GM18520 (cell line): ENCODE data around the gene GNG4.
"Not testable (repeated sequence)": the region's sequence is repeated elsewhere in the genome, so short reads cannot be mapped to it uniquely, and the experiment has no call there.

ENCODE experiments used
- ATAC-seq: cut with Tn5 transposase; IDR thresholded peaks from one replicate; pipeline ENCODE4 v1.9.1; 2021; ENCODE audit not compliant: unreplicated experiment

GNG4 gene

DNA sequence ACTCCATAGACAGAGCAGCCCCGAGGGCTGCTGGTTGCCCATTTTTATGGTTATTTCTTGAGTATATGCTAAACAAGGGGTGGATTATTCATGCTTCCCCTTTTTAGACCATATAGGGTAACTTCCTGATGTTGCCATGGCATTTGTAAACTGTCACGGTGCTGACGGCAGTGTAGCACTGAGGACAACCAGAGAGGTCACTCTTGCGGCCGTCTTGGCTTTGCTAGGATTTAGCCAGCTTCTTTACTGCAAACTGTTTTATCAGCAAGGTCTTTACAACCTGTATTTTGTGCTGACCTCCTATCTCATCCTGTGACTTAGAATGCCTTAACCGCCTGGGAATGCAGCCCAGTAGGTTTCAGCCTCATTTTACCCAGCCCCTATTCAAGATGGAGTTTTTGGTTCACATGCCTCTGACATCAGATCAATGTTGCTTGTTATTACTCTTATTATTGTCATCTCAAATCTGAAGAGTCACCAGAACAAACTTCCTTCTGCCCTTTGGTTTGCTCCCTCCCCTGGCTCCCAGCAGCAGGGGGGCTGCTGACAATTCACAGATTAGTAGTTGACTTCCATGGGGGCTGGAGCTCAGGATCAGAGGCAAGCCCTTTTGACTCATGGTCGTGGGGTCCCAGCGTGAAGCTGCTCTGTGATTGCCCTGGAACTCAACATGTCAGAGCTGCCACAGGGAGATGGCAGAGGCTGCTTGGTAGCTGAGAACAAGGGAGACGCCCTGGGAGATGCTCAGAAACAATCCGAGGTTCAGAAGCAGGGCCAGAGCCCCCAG, 103.0 kb downstream of the GNG4 start:
- ATAC-seq, result not testable (repeated sequence)

DNA sequence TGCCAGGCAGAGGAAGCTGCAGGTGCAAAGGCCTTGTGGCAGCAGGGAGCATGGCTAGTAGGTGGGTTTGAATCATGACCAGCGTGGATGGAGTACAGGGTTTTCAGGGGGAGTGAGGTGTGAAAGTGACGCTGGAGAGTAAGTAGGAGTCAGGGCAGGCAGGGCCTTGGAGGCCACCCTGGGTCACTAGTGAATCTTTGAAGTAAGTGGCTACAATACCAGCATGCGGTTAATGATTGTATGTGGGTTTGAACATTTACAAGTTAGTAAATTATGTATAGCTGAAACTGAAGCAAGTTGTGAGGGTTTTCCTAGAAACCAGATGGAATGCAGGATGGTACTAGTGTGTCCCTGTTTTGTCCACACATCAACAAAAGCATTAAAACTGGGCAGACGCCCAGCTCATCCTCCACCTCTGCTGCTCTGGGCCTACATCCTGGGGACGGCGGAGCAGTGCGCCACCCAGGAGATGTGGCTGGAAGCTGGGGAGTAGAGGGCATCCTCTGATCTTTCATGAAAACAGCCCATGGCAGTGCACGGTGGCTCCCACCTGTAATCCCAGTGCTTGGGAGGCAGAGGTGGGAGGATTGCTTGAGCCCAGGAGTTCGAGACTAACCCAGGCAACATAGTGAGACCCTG, 104.2 kb downstream of the GNG4 start:
- ATAC-seq, result no peak

DNA sequence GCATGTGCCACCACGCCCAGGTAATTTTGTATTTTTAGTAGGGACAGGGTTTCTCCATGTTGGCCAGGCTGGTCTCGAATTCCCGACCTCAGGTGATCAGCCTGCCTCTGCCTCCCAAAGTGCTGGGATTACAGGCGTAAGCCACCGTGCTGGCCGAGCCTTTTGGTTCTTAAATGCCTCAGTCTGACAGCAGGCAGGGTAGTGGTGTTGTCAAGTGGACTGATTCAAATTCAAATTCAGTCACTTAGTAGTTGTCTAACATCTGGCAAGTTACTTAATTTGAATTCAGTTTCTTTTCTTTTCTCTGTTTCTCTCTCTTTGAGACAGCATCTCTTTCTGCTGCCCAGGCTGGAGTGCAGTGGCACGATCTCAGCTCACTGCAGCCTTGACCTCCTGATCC, 106.7 kb downstream of the GNG4 start:
- not testable (repeated sequence) for ATAC-seq

DNA sequence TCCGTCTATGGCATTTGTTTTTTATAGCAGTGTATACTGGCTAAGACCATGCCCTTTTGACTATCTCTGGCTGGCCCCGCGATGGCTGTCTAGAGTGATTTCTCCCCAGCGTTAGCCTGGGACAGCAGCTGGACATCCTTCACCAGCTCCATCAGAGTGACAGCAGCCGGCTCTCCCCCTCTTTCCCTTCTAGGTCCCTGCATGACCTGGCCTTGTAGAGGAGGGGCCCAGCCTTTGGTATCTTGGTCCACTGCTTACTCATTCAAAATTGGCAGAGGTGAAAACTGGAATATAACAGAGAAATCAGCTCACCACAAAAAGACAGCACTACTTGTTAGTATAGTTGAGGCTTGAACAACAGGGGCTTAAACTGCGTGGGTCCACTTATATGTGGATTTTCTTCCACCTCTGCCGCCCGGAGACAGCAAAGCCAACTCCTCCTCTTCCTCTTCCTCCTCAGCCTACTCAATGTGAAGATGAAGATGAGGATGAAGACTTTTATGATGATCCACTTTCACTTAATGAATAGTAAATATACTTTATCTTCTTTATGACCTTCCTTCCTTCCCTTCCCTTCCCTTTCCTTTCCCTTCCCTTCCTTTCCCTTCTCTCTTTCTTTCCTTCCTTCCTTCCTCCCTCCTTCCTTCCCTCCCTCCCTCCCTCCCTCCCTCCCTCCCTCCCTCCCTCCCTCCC, 116.0 kb downstream of the GNG4 start:
- no peak for ATAC-seq

DNA sequence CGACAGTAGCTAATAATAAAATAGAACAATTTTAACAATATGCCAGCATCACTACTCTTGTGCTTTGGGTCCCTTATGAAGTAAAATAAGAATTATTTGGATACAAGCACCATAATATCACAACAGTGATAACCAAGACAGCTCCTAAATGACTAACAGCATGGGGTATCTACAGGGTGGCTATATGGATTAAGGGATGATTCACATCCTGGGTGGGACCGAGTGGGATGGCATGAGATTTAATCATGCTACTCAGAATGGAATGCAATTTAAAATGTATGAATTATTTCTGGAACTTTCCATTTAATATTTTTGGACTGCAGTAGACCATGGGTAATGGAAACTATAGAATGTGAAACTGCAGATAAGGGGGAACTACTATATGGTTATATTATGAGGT, 117.2 kb downstream of the GNG4 start:
- no peak for ATAC-seq

DNA sequence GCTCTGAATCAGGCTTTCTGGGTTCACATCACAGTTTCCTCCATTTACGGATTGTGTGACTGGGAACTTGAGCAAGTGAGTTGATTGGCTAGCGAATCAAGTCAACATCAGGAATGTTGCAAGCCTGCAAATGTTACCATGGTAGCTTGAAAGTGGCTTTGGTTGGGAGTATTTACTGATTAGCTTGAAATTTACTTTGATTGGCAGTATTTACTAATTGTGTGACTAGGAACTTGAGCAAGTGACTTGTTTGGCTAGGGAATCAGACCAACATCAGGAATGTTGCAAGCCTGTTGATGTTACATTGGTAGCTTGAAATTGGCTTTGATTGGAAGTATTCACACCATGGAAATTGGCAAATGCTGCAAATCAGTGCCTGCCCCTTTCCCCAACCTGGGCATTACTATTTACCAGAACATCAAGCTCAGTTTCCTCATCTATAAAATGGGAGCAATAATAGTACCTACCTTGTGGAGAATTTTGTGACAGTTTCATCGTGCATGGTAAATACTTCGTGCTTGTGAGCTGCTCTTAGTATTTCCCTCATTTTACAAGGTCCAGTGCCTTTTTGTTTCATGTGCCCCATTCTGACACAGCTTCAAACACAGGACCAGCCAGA, 122.3 kb downstream of the GNG4 start:
- ATAC-seq, result no peak

DNA sequence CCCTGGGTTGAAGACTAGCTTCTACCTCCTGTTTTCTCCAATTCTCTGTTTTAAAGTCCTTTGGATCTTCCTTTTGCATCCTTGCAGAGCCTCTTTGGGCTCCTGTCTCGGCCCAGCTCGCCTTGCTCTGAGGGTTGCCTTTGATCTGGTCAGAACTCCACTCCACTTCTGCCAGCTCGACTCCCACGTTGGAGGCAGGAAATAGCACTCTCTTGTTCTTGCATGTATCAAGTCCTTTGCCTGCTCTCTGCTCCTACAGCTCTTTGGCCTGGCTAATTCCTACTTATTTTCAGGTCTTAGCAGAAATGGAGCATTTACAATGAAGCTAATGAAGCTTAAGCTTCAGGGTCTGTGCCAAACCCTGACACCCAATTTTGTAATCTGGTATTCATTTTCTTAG, 124.3 kb downstream of the GNG4 start:
- ATAC-seq, result no peak

DNA sequence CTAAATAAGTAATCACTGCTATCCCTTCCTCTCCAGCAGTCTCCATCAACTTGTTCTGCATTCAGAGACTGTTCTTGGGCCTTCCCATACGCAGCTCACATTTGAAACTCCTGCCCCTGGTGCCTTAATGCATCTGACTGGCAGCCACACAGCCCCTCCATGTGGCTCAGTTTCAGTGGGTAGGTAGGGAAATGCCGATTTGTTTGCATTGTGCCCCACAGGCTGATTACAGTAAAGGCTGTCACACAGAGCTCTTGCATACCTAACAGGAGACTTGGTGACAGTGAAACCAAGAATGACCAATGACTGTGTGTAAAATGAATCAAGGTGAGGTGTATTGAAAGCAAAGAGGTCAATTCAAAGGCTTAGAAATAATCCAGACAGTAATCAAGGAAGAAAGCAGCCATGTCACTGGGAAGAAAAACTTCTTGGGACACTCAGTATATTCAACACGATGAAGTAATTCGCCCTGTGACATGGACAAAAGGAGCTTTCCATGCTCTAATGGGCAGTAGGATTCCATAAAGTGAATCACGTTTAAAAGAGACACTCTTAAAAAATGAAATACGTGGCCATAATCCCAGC, 132.6 kb downstream of the GNG4 start:
- peak; percentile 46 for ATAC-seq

DNA sequence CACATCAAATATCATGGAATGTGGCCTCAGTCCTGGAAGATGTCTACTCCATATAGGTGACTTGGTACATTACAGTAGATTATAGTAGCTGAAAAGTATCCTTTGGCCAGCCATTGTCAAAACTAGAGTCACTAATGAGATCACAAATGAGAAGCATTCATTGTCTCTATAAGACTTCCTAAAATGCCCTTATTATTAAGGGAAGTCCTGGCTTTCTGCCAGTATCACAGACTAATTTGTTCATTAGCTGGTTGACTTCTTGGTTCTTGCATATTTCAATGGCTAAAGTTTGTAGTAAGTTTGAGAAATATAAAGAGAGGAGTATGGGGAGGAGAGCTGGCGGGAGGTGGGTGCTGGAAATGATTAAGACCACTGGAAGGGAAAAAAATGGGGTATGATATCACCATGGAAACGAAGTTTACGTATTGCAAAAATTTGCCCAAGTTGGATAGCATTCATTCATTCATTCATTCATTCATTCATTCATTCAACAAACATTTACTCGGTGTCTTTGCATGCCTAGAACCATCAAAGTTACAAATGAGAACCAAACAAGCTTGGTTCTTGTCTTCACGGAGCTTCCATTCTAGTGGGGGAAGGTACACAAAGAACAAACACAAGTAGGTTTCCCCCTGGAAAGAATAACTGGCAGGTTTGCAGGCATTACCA, 133.6 kb downstream of the GNG4 start:
- no peak for ATAC-seq

DNA sequence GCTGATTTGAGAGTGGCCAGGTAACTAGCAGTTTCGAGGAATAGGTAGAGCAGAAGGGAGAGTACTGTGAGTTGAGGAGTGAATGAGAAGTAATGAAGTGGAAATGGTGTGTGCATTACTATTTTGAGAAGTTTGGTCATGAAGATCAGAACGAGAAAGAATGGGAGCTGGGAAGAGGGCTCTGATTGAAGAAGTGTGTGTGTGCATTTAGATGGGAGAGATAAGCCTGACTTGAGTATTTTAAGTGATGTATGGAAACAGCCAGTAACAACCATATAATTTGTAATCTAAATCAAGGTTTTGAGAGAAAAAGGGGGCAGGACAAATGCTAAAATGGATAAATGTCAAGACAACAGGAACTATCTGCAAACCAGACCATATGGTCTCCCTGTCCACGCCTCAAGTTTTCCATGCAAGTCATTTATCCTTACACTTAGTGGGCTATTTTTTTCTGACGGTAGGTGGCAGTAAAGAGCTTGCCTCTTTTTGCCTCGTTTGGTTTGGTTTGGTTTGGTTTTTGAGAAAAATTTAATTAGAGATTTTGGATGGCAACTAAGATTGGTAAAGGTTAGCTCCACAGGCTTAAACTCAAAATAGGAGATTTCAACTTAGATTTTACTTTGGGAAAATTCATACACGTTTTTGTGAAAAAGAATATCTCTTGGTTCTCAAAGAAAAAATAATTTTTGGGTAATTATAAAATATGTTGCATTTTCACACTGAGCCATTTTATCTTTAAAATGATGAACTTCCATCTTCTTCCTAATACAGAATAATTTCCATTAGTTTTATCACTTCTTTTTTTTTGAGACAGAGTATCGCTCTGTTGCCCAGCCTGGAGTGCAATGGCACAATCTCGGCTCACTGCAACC, 135.9 kb downstream of the GNG4 start:
- no peak for ATAC-seq

DNA sequence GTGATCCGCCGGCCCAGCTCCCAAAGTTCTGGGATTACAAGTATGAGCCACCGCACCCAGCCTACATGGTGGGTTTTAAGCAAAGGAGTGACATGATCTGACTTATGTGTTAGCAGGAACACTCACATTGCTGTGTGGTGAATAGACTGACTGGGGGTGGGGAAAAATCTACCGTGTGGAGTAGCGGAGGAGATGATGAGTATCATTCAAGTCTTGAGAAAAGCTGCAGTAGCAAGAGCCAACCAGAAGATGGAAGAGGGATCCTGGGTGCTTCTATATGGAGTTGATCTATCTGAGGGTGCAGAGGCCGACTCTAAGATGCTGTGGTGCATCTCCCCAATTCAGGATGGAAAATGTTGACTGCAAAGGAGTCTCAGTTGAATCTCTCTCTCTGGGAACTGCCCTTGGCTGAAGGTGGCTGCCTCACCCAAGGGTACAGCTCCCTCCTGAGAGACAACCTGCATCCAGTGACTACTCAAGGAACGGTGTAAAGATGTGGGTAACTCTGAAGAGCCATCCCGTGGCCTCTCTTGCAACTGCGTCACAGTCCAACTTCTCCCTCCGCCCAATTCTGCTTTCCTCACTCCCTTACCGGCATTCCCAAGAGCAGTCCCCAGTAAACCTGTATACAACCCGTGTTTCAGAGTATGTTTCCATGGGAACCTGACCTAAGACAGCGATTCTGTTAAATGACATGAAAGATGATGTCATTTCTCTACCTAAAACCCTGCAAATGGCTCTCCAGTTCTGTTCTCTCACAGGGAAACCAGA, 137.9 kb downstream of the GNG4 start:
- ATAC-seq, result no peak

DNA sequence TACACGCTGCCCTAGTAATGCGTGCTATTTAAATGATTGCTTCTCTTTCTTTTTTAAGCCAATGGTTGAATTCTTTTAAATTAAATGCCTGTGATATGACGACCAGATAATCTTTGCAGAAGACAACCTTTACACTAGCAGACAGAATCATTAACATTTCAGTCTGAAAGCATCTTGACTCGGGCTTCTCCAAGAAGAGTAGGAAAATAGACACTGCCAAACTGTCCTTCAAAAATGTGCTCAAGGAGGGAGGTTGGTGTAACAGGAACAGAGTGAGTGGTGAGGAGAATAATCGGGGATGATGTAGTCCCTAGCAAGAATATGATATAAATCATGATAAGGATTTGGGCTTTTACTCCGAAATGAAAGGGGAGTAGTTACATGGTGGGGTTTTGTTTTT, 138.8 kb downstream of the GNG4 start:
- no peak for ATAC-seq

DNA sequence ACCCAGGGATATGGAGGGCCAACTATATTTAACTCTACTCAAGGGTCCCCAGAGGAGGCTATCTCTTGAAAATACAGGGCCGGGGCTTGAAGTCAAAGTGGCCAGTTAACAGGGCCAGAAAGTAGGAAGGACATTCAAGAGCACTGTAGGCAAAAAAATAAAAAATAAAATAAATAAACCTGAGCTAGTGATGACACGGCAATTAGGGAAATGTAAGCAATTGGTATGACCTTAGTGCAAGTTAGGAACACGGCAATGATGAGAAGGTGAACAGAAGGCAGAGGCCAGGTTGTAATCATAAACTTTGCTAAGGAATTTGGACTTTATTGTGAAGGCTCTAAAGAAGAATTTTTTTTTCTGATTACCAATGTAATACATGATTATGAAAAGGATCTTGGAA, 142.0 kb downstream of the GNG4 start:
- ATAC-seq, result no peak

DNA sequence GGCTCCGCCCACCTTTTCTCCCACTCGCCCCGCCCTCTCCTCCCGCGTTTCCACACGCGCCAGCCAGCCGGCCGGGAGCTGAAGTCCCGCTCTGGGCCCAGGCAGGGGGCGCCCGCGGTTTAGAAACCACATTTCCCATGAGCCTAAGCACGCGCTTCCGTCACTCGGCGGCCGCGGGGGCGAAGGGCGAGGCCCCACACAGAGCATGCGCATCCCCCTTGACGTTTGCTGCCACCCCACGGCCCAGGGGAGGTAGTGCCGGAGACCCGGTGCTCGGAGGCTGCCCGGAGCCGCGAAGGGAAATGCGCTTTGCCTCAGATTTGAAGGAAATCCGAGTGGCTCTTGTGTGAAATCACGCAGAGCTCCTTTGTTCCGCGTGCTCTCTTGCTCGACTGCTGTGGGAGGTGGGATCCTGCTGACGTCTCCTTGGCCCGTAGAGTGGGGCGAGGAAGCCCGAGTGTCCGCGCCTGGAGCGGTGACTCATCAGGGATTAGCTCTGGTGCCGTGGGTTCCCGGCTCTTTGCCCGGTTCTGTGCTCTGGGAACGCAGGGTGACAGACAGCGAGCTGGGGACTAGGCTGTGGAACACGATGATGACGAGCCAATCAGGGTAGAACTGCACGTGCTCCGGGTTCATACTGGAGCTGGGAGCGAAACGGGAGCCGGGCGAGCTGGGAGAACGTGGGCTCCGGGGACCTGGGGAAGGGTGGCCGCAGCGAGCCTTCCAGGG, 144.9 kb downstream of the GNG4 start:
- ATAC-seq, result peak; percentile 84

DNA sequence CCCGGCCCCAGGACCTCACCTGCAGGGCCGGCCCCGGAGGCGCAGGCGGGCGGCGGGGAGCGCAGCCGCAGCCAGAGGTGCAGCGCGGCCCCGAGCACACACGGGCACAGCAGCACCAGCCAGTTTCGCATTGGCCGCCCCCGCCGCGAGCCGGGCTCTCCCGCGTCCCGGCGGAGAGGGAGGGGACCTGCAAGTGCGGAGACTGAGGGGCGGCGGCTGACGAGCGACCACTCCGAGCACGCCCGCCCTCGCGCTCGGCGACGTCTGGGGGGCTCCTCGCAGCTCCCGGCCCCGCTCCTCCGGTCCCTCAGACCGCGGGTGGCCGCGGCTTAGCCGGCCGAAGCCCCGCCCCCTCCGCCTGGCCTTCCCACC, 145.5 kb downstream of the GNG4 start, which contains the start of gene B3GALNT2:
TSS of gene B3GALNT2 (minus strand) at position 331 of the 372 bp plus-strand sequence. CDS start at position 131, 200 bp downstream.
- peak; percentile 31 for ATAC-seq

DNA sequence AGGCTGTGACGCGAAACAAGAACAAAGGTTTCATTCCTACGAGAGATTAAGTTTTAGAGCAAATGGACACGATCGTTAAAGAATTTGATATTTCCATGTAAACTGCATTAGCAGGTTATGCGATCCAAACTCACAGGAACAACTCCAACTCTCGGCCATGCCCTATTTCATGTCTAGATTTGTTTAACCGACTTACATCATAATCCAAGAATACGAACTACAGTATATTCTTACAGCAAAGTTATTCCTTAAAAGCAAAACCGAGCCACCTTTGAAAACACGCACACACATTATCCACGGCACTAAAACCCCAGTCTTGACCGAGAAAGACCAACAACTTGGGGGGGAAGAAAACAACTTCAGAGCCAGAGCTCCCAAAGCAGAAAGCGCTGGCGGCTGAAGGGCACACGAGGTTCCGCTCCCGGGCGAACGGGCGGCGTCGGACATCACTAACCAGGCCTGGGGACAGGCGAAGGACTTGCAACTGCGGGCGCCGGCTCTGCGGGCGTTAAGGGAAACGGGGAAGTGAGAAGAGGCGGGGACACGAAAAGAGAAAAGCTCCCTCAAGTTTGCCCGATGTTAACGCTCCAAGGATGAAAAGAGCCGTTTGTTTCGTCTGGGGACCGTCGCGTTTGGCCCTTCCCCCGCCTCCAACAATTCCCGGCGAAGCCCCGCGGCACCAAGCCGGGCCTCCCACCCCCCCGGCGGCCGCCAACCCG, 146.0 kb downstream of the GNG4 start:
- no peak for ATAC-seq

DNA sequence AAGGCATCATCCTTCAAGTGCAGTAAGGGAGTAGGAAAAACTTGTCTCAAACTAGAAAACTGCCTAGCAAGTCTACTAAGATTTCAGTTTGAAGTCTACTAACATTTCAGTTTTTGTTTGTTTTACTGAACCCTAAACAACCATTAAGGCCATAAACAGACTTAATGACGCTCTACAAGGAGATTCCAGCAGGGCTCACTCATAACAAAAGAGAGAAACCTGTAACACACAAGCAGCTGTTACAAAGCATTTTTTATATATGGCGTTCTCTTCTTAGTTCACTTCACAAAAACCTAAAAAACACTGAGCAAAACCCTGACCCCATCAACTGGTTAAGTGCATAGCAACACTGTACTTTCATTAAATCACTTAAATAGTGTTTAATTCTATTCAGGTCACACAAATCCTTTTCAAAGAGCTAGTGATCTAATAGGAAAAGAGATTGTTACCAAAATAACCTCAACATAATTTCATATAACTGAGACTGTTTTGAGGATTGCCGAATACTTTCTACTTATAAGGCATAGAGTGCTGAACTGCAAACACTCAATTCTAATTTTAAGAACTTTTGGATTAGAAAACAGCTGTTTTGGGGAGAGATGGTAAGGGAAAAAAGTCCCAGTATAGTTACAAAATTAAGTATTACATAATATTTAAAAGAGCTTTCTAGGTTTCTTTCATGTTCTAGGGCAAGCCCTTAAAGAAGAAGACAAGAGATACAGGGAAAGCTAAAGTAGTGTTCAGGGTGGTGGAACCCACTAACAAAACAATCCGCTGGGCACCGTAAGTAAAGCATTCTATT, 146.8 kb downstream of the GNG4 start:
- no peak for ATAC-seq
